HG03575 (cell line): ENCODE data around the gene CNPY2.
"Not testable (repeated sequence)": the region's sequence is repeated elsewhere in the genome, so short reads cannot be mapped to it uniquely, and the experiment has no call there.

ENCODE experiments used
- ATAC-seq: cut with Tn5 transposase; IDR thresholded peaks from one replicate; pipeline ENCODE4 v1.9.1; 2021; ENCODE audit not compliant: unreplicated experiment, insufficient number of reproducible peaks, low FRiP score; ENCODE audit errors: extremely low read depth

Gene CNPY2

GRCh38 chr12:56335527-56335926 is 19.7 kb upstream of the CNPY2 start:
- ATAC-seq = not testable (repeated sequence)

GRCh38 chr12:56334490-56334793 is 18.7 kb upstream of the CNPY2 start:
- ATAC-seq = no peak

- ATAC-seq = peak; percentile 45
Measured at GRCh38 chr12:56333679-56334489, 18.1 kb upstream of the CNPY2 start, which contains the start of gene PAN2. Gene PAN2 (minus strand): TSS chr12:56334000. CDS start chr12:56333094, 906 bp downstream.

- ATAC-seq = no peak
Measured at GRCh38 chr12:56333197-56333678, 17.4 kb upstream of the CNPY2 start.

GRCh38 chr12:56332512-56333196 is 16.9 kb upstream of the CNPY2 start:
- no peak for ATAC-seq

- ATAC-seq = no peak
Measured at GRCh38 chr12:56330936-56331490, 15.2 kb upstream of the CNPY2 start.

GRCh38 chr12:56326533-56326932 is 10.7 kb upstream of the CNPY2 start:
- ATAC-seq = no peak

- ATAC-seq = no peak
Measured at GRCh38 chr12:56326126-56326525, 10.3 kb upstream of the CNPY2 start.

GRCh38 chr12:56324206-56324605 is 8.4 kb upstream of the CNPY2 start:
- no peak for ATAC-seq

GRCh38 chr12:56321610-56322009 is 5.8 kb upstream of the CNPY2 start:
- ATAC-seq = not testable (repeated sequence)

- no peak for ATAC-seq
Measured at GRCh38 chr12:56321027-56321426, 5.2 kb upstream of the CNPY2 start.

- no peak for ATAC-seq
Measured at GRCh38 chr12:56317675-56318074, 1.9 kb upstream of the CNPY2 start.

- ATAC-seq = no peak
Measured at GRCh38 chr12:56315249-56315621, 553 bp downstream of the CNPY2 start.

- no peak for ATAC-seq
Measured at GRCh38 chr12:56311003-56311402, 4.8 kb downstream of the CNPY2 start.

- no peak for ATAC-seq
Measured at GRCh38 chr12:56308714-56309113, 7.1 kb downstream of the CNPY2 start.

- no peak for ATAC-seq
Measured at GRCh38 chr12:56307221-56307965, 8.4 kb downstream of the CNPY2 start.

- ATAC-seq = no peak
Measured at GRCh38 chr12:56304872-56305590, 10.8 kb downstream of the CNPY2 start.

GRCh38 chr12:56304276-56304675 is 11.5 kb downstream of the CNPY2 start:
- ATAC-seq = no peak
